Muscle layer of duodenum (tissue), 2 donors: ENCODE results near the gene PCNX1.
A peak's percentile ranks its signal among the peaks of the same experiment; 100 is the strongest.

Experiments
- H3K27ac ChIP-seq: one replicate; pipeline ENCODE4 v1.7.0; 2013; ENCODE audit warnings: mild to moderate bottlenecking, low read length
- H3K27me3 ChIP-seq: one replicate; pipeline ENCODE4 v1.7.0; 2013; ENCODE audit warnings: low read depth, mild to moderate bottlenecking, control low read depth, low read length
- H3K36me3 ChIP-seq, 2 donors: one replicate each; pipeline ENCODE4 v1.7.0; 2013; ENCODE audit warnings: low read length in 2 of 2, control low read depth in 1 of 2, mild to moderate bottlenecking in 1 of 2; ENCODE audit not compliant: insufficient read depth in 2 of 2, control insufficient read depth in 1 of 2
- H3K4me1 ChIP-seq, 2 donors: one replicate each; pipeline ENCODE4 v1.7.0; 2013; ENCODE audit warnings: low read length in 2 of 2, mild to moderate bottlenecking in 2 of 2, control low read depth in 1 of 2, moderate library complexity in 1 of 2; ENCODE audit not compliant: insufficient read depth in 2 of 2, control insufficient read depth in 1 of 2
- H3K4me3 ChIP-seq, 2 donors: one replicate each; pipeline ENCODE4 v1.7.0; 2013; ENCODE audit warnings: low read length in 2 of 2, low read depth in 1 of 2, mild to moderate bottlenecking in 1 of 2
- H3K9me3 ChIP-seq, 2 donors: one replicate each; pipeline ENCODE4 v1.7.0; 2013; ENCODE audit warnings: low read length in 2 of 2, control low read depth in 1 of 2, mild to moderate bottlenecking in 1 of 2; ENCODE audit not compliant: control insufficient read depth in 1 of 2
- donor health status: healthy.

Gene PCNX1

DNA sequence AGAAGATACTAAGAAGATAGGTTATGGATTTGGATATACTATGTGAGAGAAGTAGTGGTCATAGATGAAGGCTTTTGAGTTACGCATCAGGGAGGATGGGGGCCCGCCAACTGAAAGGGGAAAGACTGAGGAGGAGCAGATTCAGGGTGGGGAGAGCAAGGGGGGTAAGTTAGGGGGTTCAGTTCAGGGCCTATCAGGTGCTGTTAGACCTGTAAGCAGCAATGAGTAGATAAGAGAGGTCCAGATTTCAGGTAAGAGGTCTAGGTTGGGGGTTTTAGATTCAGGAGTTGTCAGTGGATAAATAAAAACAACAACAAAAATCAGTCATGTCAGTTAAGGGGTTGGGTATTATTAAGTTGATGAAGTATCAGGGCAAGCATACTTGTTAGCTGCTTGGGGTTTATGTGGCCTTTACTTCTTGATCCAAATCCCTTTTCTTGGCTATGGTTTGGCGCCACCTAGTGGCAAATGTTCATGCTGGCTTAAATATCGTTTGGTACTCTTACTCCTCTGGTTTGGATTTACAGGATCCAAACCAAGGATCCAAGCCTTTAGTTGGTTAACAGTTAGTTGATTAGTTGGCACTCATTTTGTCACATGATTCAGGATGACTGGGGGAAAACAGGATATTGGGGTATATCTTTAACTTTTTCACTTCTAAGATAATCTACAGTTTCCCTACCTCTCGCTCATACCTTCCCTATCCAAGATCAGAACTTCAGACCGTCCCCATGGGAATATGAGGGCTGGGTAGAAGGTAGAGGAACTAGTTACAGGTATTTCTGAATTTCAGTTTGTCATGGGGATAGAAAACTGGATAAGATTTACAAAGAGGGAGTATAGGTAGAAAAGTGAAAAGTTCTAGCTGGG, 65.1 kb downstream of the PCNX1 start:
- Histone ChIP-seq H3K36me3 (peaks cover 12 to 27% of the 10 kb centered on the region in 2 donors), H3K9me3 (no peaks in the 10 kb centered on the region), H3K27me3 (no peaks in the 10 kb centered on the region), H3K27ac (no peak overlapping the region), H3K4me1 (no peaks in the 10 kb centered on the region), H3K4me3 (no peak overlapping the region)

DNA sequence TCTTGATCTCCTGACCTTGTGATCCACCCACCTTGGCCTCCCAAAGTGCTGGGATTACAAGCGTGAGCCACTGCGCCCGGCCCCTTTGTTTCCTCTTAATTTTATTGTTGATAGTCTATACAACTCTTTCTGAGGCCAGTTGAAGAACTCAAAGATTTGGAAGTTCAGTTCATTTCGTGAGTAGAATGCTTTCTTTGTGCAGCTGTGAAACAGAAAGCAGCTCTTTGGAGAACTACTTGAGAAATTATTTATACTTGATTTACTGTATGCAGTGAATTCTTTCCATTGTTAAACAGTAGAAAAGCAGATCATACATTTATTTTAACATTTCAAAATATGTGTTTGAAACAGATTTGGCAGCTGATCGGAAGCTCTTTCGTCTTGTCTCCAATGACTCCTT, 69.3 kb downstream of the PCNX1 start:
- no peaks in the 10 kb centered on the region for H3K27me3 ChIP-seq
- H3K36me3 ChIP-seq, result peaks cover 24 to 26% of the 10 kb centered on the region in 2 donors
- peaks cover 0 to 10% of the 10 kb centered on the region in 2 donors for H3K4me1 ChIP-seq
- no peaks in the 10 kb centered on the region for H3K9me3 ChIP-seq
- no peak overlapping the region for H3K4me3 ChIP-seq
- no peak overlapping the region for H3K27ac ChIP-seq

DNA sequence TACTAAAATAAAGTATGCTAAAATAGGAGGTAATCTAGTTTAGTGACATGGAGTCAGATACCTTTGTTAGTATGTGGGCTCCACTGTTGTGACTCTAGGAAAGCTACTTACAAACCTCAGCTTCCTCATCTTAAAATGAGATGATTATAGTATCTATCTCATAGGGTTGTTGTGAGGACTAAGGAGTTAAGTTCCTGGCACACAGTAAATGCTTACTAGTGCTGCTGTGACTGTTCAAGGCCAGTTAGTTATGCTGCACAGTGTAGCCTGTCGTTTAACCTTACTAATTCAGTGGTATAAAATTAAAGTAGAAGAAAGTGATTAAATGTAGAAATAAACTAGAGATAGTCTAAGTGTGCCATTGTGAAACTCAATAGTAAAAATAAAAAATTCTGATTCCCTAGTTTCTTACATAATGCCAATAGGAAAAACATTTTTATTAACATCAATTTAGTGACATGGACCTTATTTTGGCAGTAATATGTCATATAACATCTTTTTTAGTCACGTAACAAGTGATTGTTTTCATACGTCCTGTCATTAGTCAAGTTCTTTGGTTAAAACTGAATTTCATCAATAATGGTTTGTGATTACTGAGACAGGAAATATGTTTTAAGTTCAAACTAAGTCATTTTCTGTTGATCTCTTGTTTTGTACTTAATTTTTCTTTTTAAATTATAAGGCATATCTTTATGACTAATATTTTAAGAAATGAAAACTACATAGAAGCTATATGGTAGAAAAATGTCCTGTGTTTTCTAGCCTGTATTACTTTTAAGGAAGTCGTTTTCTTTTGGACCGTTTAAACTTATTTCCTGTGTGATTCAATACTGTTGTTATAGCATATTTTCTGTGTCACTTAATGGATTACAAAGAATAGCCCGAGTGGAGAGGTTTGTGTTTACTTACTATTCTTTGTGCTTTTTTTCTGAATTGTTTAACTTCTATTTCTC, 74.0 kb downstream of the PCNX1 start:
- Histone ChIP-seq H3K4me1 (peaks cover 9 to 16% of the 10 kb centered on the region in 2 donors), H3K27me3 (no peaks in the 10 kb centered on the region), H3K4me3 (no peak overlapping the region), H3K36me3 (peaks cover 19 to 24% of the 10 kb centered on the region in 2 donors), H3K27ac (no peak overlapping the region), H3K9me3 (no peaks in the 10 kb centered on the region)

DNA sequence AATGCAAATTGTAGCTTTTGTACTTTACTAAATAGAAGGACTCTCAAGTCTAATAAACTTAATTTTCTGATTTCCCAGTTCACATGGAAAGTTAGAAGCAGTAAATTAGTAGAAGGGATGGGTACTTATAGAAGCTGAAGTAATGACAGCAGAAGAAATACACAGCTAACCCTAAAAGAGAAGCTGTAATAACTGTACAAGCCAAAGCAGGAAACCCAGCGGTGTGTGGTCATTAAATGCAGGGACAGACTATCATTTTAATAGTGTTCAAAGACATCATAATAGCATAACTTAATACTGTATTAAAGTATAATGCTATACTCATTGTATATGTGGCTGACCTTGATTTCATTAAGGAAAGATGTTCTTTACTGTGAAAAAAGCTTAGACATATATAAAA, 74.9 kb downstream of the PCNX1 start:
- Histone ChIP-seq H3K4me3 (no peak overlapping the region), H3K9me3 (no peaks in the 10 kb centered on the region), H3K4me1 (peaks cover 9 to 16% of the 10 kb centered on the region in 2 donors), H3K27ac (no peak overlapping the region), H3K27me3 (no peaks in the 10 kb centered on the region), H3K36me3 (peaks cover 14 to 20% of the 10 kb centered on the region in 2 donors)

DNA sequence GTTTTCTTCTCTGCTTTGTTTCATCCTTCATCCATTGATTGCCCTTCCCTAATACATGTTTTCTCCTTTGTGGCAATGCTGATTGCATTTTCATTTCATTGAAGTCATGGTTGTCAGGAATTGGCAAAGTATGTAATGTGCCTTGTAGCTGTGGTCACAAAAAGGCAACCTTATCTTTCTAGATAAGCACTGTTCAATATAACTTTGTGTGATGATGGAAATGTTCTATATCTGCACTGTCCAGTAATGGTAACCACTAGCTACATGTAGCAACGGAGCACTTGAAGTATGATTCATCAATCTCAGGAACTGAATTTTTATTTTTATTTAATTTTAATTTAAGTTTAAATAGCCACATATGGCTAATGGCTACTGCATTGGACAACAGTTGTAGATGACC, 79.8 kb downstream of the PCNX1 start:
- Histone ChIP-seq H3K9me3 (no peaks in the 10 kb centered on the region), H3K4me3 (no peak overlapping the region), H3K27me3 (no peaks in the 10 kb centered on the region), H3K36me3 (peaks cover 0 to 4% of the 10 kb centered on the region in 2 donors), H3K27ac (no peak overlapping the region), H3K4me1 (peaks cover 4 to 6% of the 10 kb centered on the region in 2 donors)

DNA sequence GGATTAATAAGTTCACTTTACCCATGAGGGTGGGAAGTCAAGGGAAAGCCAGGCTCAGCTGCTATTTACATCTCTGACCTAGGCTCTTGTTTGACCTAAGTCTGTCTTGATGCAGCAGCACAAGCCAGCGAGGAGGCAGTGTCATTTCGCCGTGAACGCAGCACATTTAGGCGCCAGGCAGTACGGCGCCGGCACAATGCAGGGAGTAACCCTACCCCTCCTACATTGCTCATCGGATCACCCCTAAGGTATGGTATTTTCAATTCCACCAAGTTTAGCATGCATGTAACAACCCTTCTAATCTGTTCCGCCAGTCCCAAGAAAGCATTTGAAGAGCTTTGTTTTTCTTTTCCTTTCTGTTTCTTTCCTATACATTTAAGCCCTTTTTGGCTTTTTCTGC, 81.2 kb downstream of the PCNX1 start:
- Histone ChIP-seq H3K36me3 (peaks cover 0 to 4% of the 10 kb centered on the region in 2 donors), H3K4me3 (no peak overlapping the region), H3K4me1 (no peaks in the 10 kb centered on the region), H3K27ac (no peak overlapping the region), H3K27me3 (no peaks in the 10 kb centered on the region), H3K9me3 (no peaks in the 10 kb centered on the region)

DNA sequence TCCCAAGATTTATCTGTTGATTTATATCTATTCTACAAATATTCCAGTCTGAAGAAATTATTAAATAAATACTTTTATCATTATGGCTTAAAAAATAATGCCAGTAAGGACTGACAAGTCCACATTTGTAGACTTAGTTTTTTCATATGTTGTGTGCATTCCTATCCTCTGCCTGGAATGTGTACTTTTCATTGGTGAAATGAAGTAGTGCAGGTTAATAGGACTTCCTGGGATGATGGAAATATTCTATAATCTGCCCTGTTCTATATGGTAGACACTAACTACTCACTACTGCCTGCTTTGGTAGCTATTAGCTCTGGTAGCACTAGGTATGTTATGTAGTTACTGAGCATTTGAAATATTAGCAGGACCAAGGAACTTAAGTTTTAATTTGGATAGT, 86.7 kb downstream of the PCNX1 start:
- no peaks in the 10 kb centered on the region for H3K27me3 ChIP-seq
- H3K9me3 ChIP-seq, result no peaks in the 10 kb centered on the region
- peaks cover 5% of the 10 kb centered on the region in 2 donors for H3K36me3 ChIP-seq
- no peak overlapping the region for H3K4me3 ChIP-seq
- H3K4me1 ChIP-seq, result no peaks in the 10 kb centered on the region
- no peak overlapping the region for H3K27ac ChIP-seq

DNA sequence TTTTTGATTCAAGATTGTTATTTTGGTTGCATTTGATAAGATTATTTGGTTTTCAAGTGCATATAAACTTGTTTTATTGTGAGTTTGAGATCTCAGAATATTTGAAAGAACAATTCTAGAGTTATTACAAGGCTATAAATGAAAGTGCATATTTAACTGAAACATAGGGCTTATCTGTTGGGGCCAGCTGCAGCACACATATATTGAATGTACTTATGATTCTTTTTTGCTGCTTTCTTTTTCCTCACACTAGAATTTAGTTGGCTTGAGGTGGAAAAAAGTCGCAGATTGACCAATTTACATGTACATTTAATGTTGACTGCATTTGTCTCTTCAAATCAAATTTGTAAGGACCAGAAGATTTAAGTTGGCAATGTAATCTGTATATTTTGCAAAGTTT, 88.0 kb downstream of the PCNX1 start:
- Histone ChIP-seq H3K9me3 (no peaks in the 10 kb centered on the region), H3K36me3 (peaks cover 5% of the 10 kb centered on the region in 2 donors), H3K4me3 (no peak overlapping the region), H3K27ac (no peak overlapping the region), H3K4me1 (no peaks in the 10 kb centered on the region), H3K27me3 (no peaks in the 10 kb centered on the region)

DNA sequence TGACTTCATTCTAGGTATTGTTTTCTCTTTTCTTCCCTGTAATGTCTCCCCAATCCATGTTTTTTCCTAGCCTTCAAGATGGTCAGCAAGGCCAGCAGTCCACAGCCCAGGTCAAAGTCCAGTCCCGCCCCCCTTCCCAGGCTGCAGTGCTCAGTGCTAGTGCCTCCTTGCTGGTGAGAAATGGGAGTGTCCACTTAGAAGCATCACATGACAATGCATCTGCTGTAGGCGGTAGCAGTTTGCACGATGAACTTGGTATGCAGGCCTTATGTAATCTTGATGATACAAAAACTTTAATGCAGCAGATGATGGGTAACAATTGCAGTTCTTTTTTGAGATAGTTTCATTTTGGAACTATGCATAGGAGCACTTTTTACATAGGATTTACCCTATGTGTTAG, 88.4 kb downstream of the PCNX1 start:
- no peaks in the 10 kb centered on the region for H3K9me3 ChIP-seq
- H3K36me3 ChIP-seq, result peaks cover 5% of the 10 kb centered on the region in 2 donors
- H3K27me3 ChIP-seq, result no peaks in the 10 kb centered on the region
- H3K27ac ChIP-seq, result no peak overlapping the region
- no peak overlapping the region for H3K4me3 ChIP-seq
- no peaks in the 10 kb centered on the region for H3K4me1 ChIP-seq

DNA sequence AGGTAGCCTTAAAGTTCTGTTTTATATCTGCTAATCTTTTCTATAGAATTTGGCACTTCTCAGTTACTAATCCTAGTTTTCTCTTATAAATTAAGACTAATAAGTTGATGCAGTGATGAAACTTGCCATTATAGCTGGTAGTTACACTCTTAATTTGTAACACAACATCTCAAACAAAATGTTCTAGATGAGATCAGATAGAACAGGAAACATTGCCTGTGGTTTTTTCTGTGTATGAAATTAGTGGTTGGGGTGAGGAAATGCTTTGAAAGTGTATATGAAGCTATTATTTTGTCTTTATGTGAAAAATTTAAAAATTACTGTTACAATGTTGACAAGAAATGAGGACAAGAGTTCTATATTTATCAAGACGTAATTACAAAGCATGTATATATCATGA, 91.9 kb downstream of the PCNX1 start:
- peak overlapping the region; percentile 10 for H3K27ac ChIP-seq
- no peak overlapping the region for H3K4me3 ChIP-seq
- H3K36me3 ChIP-seq, result peaks cover 5 to 8% of the 10 kb centered on the region in 2 donors
- no peaks in the 10 kb centered on the region for H3K9me3 ChIP-seq
- H3K27me3 ChIP-seq, result no peaks in the 10 kb centered on the region
- no peaks in the 10 kb centered on the region for H3K4me1 ChIP-seq

DNA sequence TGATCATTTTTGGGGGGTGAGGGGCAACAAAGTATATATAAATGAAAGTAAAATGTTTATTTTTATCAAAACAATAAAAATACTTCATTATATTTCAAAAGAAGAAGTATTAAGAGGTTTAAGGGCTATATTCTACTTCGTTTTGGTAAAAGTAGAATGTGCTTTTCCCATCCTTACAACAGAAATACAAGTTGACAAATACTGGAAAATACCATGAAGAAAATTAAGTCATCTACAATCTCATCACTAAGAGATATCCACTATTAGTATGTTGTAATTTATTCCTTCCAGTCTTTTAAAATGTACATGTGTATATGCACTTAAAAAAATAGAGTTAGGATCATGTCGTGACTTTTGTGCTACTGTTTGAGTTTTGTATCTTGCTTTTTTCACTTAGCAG, 92.8 kb downstream of the PCNX1 start:
- Histone ChIP-seq H3K4me1 (no peaks in the 10 kb centered on the region), H3K9me3 (no peaks in the 10 kb centered on the region), H3K27me3 (no peaks in the 10 kb centered on the region), H3K4me3 (no peak overlapping the region), H3K27ac (no peak overlapping the region), H3K36me3 (peaks cover 5 to 11% of the 10 kb centered on the region in 2 donors)
